ENCODE results near the gene ATRN. TPM values are rescaled to one million over a fixed set of nuclear protein-coding genes. Genes with fewer than 3 reads are reported as not detected.

Gene ATRN
- total RNA-seq, 1 donor from 2014 or later: 30.0 TPM

- ATAC-seq (ENCODE audit: poor library complexity) (no peak), DNase-seq (no peak)
- intact Hi-C loops (cut with DNase I): no loop called here
Measured at GRCh38 chr20:3551681-3552434, 81.0 kb downstream of the ATRN start.

GRCh38 chr20:3553663-3554062 lies 82.8 kb downstream of the ATRN start:
- no peak for DNase-seq
- ATAC-seq (ENCODE audit: poor library complexity): no peak
- intact Hi-C loops (cut with DNase I): no loop called here

GRCh38 chr20:3557237-3557785 lies 86.5 kb downstream of the ATRN start:
- intact Hi-C loops (cut with DNase I): no loop called here
- DNase-seq (no peak), ATAC-seq (ENCODE audit: poor library complexity) (no peak)

- DNase-seq: no peak
- no peak for ATAC-seq (ENCODE audit: poor library complexity)
- intact Hi-C loops (cut with DNase I): no loop called here
Measured at GRCh38 chr20:3559231-3559630, 88.4 kb downstream of the ATRN start.

GRCh38 chr20:3559637-3560036 lies 88.8 kb downstream of the ATRN start:
- DNase-seq: no peak
- no peak for ATAC-seq (ENCODE audit: poor library complexity)
- intact Hi-C loops (cut with DNase I): no loop called here

GRCh38 chr20:3560162-3560561 lies 89.3 kb downstream of the ATRN start:
- DNase-seq (no peak), ATAC-seq (ENCODE audit: poor library complexity) (no peak)
- intact Hi-C loops (cut with DNase I): no loop called here

GRCh38 chr20:3560578-3560977 lies 89.8 kb downstream of the ATRN start:
- DNase-seq: no peak
- intact Hi-C loops (cut with DNase I): no loop called here

GRCh38 chr20:3563133-3563532 lies 92.3 kb downstream of the ATRN start:
- DNase-seq (no peak), ATAC-seq (ENCODE audit: poor library complexity) (no peak)
- intact Hi-C loops (cut with DNase I): no loop called here

More at GRCh38 chr20:3560578-3560977, 89.8 kb downstream of the ATRN start:
- ATAC-seq (ENCODE audit: poor library complexity): no peak

- ATAC-seq (ENCODE audit: poor library complexity) (peak; percentile 52), DNase-seq (no peak)
- intact Hi-C loops (cut with DNase I): no loop called here
Measured at GRCh38 chr20:3563548-3564177, 92.8 kb downstream of the ATRN start.

GRCh38 chr20:3565851-3566250 lies 95.0 kb downstream of the ATRN start:
- intact Hi-C loops (cut with DNase I): no loop called here
- no peak for DNase-seq
- no peak for ATAC-seq (ENCODE audit: poor library complexity)

- intact Hi-C loops (cut with DNase I): no loop called here
- ATAC-seq (ENCODE audit: poor library complexity): no peak
- no peak for DNase-seq
Measured at GRCh38 chr20:3572151-3572550, 101.3 kb downstream of the ATRN start.

GRCh38 chr20:3576363-3576762 lies 105.5 kb downstream of the ATRN start:
- no peak for ATAC-seq (ENCODE audit: poor library complexity)
- DNase-seq: no peak
- intact Hi-C loops (cut with DNase I): no loop called here

GRCh38 chr20:3577366-3577765 lies 106.5 kb downstream of the ATRN start:
- ATAC-seq (ENCODE audit: poor library complexity) (no peak), DNase-seq (no peak)
- intact Hi-C loops (cut with DNase I): no loop called here

- ATAC-seq (ENCODE audit: poor library complexity): no peak
- no peak for DNase-seq
- intact Hi-C loops (cut with DNase I): no loop called here
Measured at GRCh38 chr20:3580412-3580811, 109.6 kb downstream of the ATRN start.

GRCh38 chr20:3583765-3584164 lies 112.9 kb downstream of the ATRN start:
- ATAC-seq (ENCODE audit: poor library complexity) (no peak), DNase-seq (no peak)
- intact Hi-C loops (cut with DNase I): no loop called here

- DNase-seq (no peak), ATAC-seq (ENCODE audit: poor library complexity) (no peak)
- intact Hi-C loops (cut with DNase I): no loop called here
Measured at GRCh38 chr20:3586093-3586492, 115.3 kb downstream of the ATRN start.

- DNase-seq (no peak), ATAC-seq (ENCODE audit: poor library complexity) (no peak)
- intact Hi-C loops (cut with DNase I): no loop called here
Measured at GRCh38 chr20:3590164-3590563, 119.3 kb downstream of the ATRN start.

- intact Hi-C loops (cut with DNase I): no loop called here
- DNase-seq (no peak), ATAC-seq (ENCODE audit: poor library complexity) (no peak)
Measured at GRCh38 chr20:3592931-3593330, 122.1 kb downstream of the ATRN start.

GRCh38 chr20:3595541-3595940 lies 124.7 kb downstream of the ATRN start:
- intact Hi-C loops (cut with DNase I): no loop called here
- ATAC-seq (ENCODE audit: poor library complexity): no peak

GRCh38 chr20:3603108-3603507 lies 132.3 kb downstream of the ATRN start:
- DNase-seq (no peak), ATAC-seq (ENCODE audit: poor library complexity) (no peak)
- intact Hi-C loops (cut with DNase I): no loop called here

More at GRCh38 chr20:3595541-3595940, 124.7 kb downstream of the ATRN start:
- no peak for DNase-seq
